ENCODE results near the gene CRX.
"Not testable (repeated sequence)": the region's sequence is repeated elsewhere in the genome, so short reads cannot be mapped to it uniquely, and the experiment has no call there.

Gene CRX

DNA sequence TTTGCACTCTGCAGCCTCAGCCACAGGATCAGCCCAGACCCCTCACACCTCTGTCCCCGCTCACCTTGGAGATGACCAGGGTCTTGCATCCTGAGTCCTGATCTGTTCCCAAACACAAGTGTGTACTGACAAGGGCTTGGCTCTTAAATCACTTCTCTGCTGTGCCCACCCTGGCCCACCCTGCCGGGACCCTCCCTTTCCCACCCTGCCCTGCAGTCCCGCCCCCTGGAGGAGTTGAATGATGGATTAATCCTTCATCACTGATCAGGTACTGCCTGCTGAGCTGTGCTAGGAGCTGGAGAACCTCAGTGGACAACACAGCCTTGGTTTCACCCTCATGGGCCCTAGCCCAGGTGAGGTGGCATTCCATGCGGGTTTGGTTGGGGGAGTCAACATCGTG lies 17.3 kb upstream of the CRX start, which contains the start of gene TPRX1:
TSS of gene TPRX1 (minus strand) at position 101 of the 400 bp plus-strand sequence. CDS start at position 89, 12 bp downstream.
- not testable (repeated sequence) for DNase-seq

DNA sequence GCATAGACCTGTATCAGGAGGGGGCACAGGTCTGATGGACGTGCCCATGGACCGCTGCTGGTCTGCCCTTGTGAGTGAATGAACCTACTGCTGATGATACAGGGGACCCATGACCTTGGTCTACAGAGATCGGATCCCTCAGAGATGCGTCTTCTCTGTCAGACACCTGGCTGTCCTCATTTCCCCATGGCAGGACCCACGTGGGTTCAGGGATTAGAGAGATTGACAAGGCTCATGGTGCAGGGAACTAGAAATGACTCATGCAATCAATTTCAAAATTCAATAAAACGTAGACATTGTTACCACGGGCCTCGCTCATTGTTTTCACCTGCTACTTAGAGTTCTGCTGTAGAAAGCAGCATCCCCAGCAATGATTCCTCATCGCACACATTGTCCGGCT lies 16.4 kb upstream of the CRX start:
- DNase-seq, result no peak

DNA sequence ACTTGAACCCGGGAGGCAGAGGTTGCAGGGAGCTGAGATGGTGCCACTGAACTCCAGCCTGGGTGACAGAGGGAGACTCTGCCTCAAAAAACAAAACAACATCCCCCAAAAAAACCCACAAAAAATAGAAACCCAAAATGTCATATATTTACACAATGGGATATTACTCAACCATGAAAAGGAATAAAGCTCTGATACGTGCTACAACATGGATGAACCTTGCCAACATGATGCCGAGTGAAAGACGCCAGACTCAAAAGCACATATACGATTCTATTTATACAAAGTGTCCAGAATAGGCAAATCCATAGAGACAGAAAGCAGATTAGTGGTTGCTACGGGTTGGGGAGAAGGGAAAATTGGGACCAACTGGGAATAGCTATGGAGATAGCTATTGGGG lies 15.3 kb upstream of the CRX start:
- no peak for DNase-seq

DNA sequence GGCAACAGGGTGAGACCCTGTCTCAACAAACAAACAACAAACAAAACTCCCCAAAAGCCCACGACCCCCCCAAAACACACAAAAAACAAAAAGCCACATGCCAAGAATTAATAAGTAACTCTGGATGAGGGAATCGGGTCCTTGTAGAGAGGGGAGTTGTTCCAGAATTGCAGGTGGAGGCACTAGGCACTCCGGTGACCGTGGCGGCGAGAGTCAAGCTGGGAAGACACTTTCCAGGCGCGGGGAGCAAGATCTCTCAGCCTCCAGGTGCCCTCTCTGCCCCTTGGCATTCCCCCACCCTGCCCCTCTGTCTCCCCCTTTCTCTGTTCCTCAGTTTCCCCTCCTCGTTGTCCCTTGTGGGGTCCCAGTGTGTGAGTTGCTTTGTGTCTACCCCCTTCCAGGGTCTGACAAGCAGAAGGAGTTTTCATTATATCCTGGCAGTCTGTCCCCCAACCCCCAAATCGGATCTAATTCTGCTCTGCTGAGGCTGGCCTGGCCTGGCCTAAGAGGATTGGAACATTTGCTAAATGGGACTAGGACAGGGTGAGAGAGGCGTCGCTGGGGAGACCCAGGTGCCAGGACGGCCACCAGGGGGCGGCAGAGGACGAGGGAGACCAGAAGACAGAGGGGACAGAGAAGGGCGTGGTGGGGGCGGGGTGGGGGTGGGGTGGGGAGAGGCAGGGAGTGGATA lies 8.3 kb upstream of the CRX start:
- DNase-seq, result peak; percentile 64

- DNase-seq, result no peak
These were observed 7.8 kb upstream of the CRX start for GRCh38 chr19:47813995-47814328.

DNA sequence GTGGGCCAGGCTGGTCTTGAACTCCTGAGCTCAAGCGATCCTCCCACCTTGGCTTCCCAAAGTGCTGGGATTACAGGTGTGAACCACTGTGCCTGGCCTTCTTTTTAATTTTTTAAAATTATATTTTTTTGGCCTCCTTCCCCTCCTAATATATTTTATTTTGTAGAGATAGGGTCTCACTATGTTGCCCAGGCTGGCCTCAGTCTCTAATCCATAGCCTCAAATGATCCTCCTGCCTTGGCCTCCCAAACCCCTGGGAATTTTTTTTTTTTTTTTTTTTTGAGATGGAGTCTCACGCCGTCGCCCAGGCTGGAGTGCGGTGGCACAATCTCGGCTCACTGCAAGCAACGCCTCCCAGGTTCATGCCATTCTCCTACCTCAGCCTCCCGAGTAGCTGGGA lies 5.5 kb upstream of the CRX start:
- not testable (repeated sequence) for DNase-seq

DNA sequence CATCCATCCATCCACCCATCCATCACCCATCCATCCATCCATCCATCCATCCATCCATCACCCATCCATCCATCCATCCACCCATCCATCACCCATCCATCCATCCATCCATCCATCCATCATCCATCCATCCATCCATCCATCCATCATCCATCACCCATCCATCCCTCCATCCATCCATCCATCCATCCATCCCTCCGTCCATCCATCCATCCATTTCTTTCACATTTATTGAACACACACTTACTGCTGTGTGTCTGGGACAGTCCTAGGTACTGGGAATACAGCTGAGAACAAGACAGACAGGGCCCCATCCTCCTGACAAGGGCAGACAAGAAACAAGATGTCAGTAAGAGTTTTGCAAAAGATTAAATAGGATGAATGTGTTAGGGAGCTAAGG lies 3.5 kb upstream of the CRX start:
- DNase-seq, result not testable (repeated sequence)

GRCh38 chr19:47819858-47820257 lies 1.9 kb upstream of the CRX start:
- no peak for DNase-seq

DNA sequence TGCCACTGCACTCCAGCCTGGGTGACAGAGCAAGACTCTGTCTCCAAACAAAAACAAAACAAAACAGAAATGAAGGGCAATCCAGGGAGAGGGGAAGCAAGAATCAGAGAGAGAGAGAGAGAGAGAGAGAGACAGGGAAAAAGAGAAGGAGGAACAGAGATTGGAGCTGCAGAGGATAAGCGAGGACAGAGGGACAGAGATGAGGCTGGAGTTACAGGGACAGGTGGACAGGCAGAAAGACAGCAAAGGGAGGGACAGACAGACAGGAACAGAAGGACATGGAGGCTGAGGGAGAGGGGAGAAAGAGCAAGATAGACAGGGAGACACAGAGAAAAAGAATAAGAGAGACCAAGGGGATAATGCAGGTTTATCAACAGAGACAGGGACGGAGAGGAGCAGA lies 1.3 kb upstream of the CRX start:
- DNase-seq, result no peak

DNA sequence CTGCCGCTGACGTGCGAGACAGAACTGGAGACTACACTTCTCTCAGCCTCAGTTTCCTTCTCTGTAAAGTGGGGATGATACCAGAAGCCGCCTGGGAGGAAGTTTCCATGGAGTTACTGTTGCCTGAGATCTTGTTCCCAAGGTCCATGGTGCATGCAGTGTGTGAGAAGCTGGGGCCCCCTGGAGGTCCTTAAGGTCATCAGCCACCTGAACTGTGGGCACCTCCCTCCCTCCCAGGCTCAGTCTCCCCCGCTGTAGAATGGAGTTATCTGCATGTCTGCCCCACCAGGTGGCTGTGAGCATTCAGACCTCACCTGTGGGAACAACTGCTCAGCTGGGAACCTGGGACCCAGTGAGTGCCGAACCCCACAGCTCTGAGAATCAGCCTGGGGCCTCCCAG lies 2.7 kb downstream of the CRX start:
- no peak for DNase-seq

- DNase-seq, result no peak
These were observed 5.1 kb downstream of the CRX start for GRCh38 chr19:47826800-47827199.

DNA sequence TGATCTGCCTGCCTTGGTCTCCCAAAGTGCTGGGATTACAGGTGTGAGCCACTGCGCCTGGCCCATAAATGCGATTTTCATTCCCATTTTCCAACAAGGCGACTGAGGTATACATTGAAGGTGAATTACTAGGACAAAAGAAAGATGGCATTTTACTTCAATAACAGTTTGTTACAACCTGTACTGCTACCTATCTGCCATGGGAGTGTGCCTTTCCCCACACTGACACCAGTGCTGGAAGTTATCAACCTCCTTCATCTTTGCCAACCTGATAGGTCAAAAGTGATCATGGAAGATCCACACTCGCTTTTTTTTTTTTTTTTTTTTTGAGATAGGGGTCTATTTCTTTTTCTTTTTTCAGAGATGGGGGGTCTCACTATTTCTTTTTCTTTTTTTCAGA lies 11.0 kb downstream of the CRX start:
- DNase-seq, result no peak

DNA sequence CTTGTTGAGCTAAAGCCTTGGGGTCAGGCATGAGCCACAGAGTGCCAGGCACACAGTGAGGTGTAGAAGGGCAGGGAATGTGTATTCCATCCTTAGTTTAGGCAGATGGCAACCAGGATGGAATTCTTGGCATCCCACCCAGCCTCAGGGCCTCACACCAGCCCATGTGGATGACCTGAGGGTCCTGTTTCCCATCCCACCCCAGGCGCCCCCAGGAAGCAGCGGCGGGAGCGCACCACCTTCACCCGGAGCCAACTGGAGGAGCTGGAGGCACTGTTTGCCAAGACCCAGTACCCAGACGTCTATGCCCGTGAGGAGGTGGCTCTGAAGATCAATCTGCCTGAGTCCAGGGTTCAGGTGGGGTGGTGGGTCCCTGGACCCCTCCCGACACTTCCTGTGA lies 14.3 kb downstream of the CRX start:
- DNase-seq, result no peak

DNA sequence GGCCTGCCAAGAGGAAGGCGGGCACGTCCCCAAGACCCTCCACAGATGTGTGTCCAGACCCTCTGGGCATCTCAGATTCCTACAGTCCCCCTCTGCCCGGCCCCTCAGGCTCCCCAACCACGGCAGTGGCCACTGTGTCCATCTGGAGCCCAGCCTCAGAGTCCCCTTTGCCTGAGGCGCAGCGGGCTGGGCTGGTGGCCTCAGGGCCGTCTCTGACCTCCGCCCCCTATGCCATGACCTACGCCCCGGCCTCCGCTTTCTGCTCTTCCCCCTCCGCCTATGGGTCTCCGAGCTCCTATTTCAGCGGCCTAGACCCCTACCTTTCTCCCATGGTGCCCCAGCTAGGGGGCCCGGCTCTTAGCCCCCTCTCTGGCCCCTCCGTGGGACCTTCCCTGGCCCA lies 17.7 kb downstream of the CRX start:
- no peak for DNase-seq

- no peak for DNase-seq
These were observed 18.2 kb downstream of the CRX start for GRCh38 chr19:47839913-47840312.

- no peak for DNase-seq
These were observed 21.2 kb downstream of the CRX start for GRCh38 chr19:47842941-47843340.

GRCh38 chr19:47848425-47848822 lies 26.7 kb downstream of the CRX start:
- no peak for DNase-seq

GRCh38 chr19:47848823-47849473 lies 27.2 kb downstream of the CRX start:
- DNase-seq, result no peak

GRCh38 chr19:47853003-47853402 lies 31.3 kb downstream of the CRX start:
- peak; percentile 3 for DNase-seq

DNA sequence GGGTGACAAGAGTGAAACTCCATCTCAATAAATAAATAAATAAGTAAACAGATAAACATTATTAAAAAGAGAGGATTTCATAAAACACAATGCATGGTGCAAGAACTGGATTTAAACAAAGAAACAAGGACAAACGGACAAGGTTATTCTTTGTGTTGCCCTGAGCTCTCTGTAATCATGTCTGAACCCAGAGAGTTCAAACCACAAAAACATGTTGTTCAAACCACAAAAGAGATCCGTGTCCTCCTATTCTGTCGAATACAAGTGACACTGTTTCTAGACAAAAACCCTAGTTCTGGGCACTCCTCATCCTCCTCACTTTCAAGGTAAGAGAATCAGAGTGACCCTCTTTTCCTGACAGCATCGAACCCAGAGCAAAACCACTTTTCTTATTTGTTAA lies 32.7 kb downstream of the CRX start:
- DNase-seq, result no peak

DNA sequence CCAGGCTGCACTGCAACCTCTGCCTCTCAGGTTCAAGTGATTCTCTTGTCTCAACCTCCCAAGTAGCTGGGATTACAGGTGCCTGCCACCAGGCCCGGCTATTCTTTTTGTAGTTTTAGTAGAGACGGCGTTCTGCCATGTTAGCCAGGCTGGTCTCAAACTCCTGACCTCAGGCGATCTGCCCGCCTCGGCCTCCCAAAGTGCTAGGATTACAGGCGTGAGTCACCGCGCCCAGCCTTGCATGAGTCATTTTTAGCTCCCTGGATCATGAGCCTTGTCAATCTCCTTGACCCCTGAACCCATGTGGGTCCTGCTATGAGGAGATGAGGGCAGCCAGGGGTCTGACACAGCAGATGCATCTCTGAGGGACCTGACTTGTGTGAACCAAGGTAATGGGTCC lies 36.5 kb downstream of the CRX start:
- not testable (repeated sequence) for DNase-seq

GRCh38 chr19:47858646-47859285 lies 37.0 kb downstream of the CRX start, which contains the start of gene TPRX2:
TSS of gene TPRX2 (plus strand) at chr19:47859235. CDS start at chr19:47859247, 12 bp downstream.
- DNase-seq, result not testable (repeated sequence)

GRCh38 chr19:47859838-47860237 lies 38.1 kb downstream of the CRX start:
- DNase-seq, result not testable (repeated sequence)

- DNase-seq, result no peak
These were observed 39.0 kb downstream of the CRX start for GRCh38 chr19:47860602-47861297.

Data from NCI-H146 (cell line).